HepG2 (cell line): Measurements from ENCODE around the gene VPS54. TPM values are rescaled to one million over a fixed set of nuclear protein-coding genes. Genes with fewer than 3 reads are reported as not detected.
A peak's percentile ranks its signal among the peaks of the same experiment; 100 is the strongest.

Source experiments
- CCAR2 ChIP-seq: fragments of 200-400 bp; formaldehyde crosslinking; optimal IDR thresholded peaks from 2 replicates; pipeline ENCODE3; 2018; ENCODE audit warnings: low read depth, mild to moderate bottlenecking, low read length, moderate library complexity
- LRRFIP1 ChIP-seq: sonication (generic); formaldehyde crosslinking; conservative IDR thresholded peaks from 2 replicates; pipeline ENCODE4 v1.4.0; 2020; ENCODE audit warnings: missing genetic modification reagents
- MIXL1 ChIP-seq: IDR thresholded peaks from 2 replicates; pipeline ENCODE4 v1.6.1; 2016
- REL ChIP-seq: sonication (generic); formaldehyde crosslinking; conservative IDR thresholded peaks from 2 replicates; pipeline ENCODE4 v1.8.0; 2022; ENCODE audit warnings: mild to moderate bottlenecking, missing genetic modification reagents, moderate library complexity
- SNAPC4 ChIP-seq: sonication (generic); formaldehyde crosslinking; IDR thresholded peaks from 2 replicates; pipeline ENCODE4 v1.4.0; 2020; ENCODE audit warnings: mild to moderate bottlenecking, missing genetic modification reagents
- SOX6 ChIP-seq, 2 experiments: fragments of 450-650 bp in 1 of 2; sonication (generic) in 1 of 2; formaldehyde crosslinking in 1 of 2; IDR thresholded peaks; 2 replicates each; pipeline versions ENCODE4 v1.4.0 to v1.6.1; 2017 to 2020; ENCODE audit warnings: antibody characterized with exemption in 1 of 2, mild to moderate bottlenecking in 1 of 2, missing genetic modification reagents in 1 of 2
- STAT6 ChIP-seq: sonication (generic); formaldehyde crosslinking; IDR thresholded peaks from 2 replicates; pipeline ENCODE4 v1.4.0; 2020; ENCODE audit warnings: missing genetic modification reagents, mild to moderate bottlenecking, borderline replicate concordance
- ZKSCAN1 ChIP-seq: fragments of 150-350 bp; IDR thresholded peaks from 2 replicates; pipeline ENCODE4 v1.6.1; 2014; ENCODE audit warnings: low read length
- ZNF101 ChIP-seq: sonication (generic); formaldehyde crosslinking; IDR thresholded peaks from 2 replicates; pipeline ENCODE4 v1.4.0; 2020; ENCODE audit warnings: mild to moderate bottlenecking, low read depth, missing genetic modification reagents, borderline replicate concordance
- ZNF225 ChIP-seq: sonication (generic); formaldehyde crosslinking; IDR thresholded peaks from 2 replicates; pipeline ENCODE4 v1.4.0; 2020; ENCODE audit warnings: mild to moderate bottlenecking, missing genetic modification reagents
- ZNF441 ChIP-seq: sonication (generic); formaldehyde crosslinking; IDR thresholded peaks from 2 replicates; pipeline ENCODE4 v1.7.0; 2021; ENCODE audit warnings: missing genetic modification reagents, borderline replicate concordance
- ZNF720 ChIP-seq: sonication (generic); formaldehyde crosslinking; IDR thresholded peaks from 2 replicates; pipeline ENCODE4 v1.4.0; 2020; ENCODE audit warnings: missing genetic modification reagents
- polyA plus RNA-seq, 8 experiments: library from polyadenylated mRNA; depleted of rRNA in 3 of 8; stranded (reverse) in 7 of 8; unstranded in 1 of 8; fragments of >200 nt; fragmentation: Illumina TruSeq in 4 of 8; extraction: Trizol in 4 of 8; gene quantifications; 2 replicates each; pipeline versions ENCODE4 v1.2.1 to v1.2.3, GENCODE V29; 2011 to 2016; ENCODE audit warnings: low read depth in 4 of 8, missing spikeins in 1 of 8, mixed read lengths in 1 of 8; ENCODE audit not compliant: insufficient read depth in 1 of 8
- total RNA-seq, 5 experiments: library from RNA; depleted of rRNA; stranded (reverse); fragments of >200 nt; fragmentation: Illumina TruSeq; extraction: Trizol; gene quantifications; 2 replicates each; pipeline ENCODE4 v1.2.3, GENCODE V29; 2016; ENCODE audit warnings: low read depth in 1 of 5

Gene VPS54
- total and polyA plus RNA-seq, 2 of the 13 experiments (the other 11 are each of a cell fraction or from before 2014, with no cell fraction given) = 64.7 to 77.5 TPM

- TF ChIP-seq LRRFIP1 (CRISPR knock-in tag) = no peak
- no peak for TF ChIP-seq ZNF720 (CRISPR knock-in tag)
- TF ChIP-seq ZKSCAN1 = no peak
- TF ChIP-seq ZNF101 = 0 out of 2 replicates have a peak, but pooled peaks have one; percentile 54
- no peak for TF ChIP-seq SOX6 (IDR thresholded peaks at IDR 0.05)
- TF ChIP-seq SOX6 (CRISPR knock-in tag; IDR thresholded peaks at IDR 0.05) = peak; percentile 43; the same call in 1 of the 2 replicates
- no peak for TF ChIP-seq ZNF225 (CRISPR knock-in tag)
- TF ChIP-seq SNAPC4 (CRISPR knock-in tag) = no peak
- no peak; the same call in 1 of the 2 replicates for TF ChIP-seq REL (CRISPR knock-in tag)
- TF ChIP-seq ZNF441 (CRISPR knock-in tag) = peak; percentile 82
- TF ChIP-seq STAT6 (CRISPR knock-in tag) = no peak
- TF ChIP-seq MIXL1 (CRISPR knock-in tag) = no peak
- TF ChIP-seq CCAR2 = peak; percentile 26
These were observed at the start of gene VPS54 (continued) for GRCh38 chr2:64019083-64019974.
